Thoracic aorta (tissue), 2 donors: ENCODE data around the gene TTLL11. TPM values are rescaled to one million over a fixed set of nuclear protein-coding genes. Genes with fewer than 3 reads are reported as not detected.

Source experiments
- ATAC-seq: fragments of 150-250 bp; one replicate; pipeline ENCODE4 v1.8.0; 2017; ENCODE audit warnings: low read depth; ENCODE audit not compliant: insufficient number of reproducible peaks, low FRiP score
- DNase-seq: peaks from one replicate; pipeline ENCODE4 v3.0.0-alpha.2; 2020; ENCODE audit warnings: low spot score
- H3K27ac ChIP-seq, 2 donors: fragments of 200-600 bp; sonication (generic); 1 replicate in 1 of 2; 2 replicates in 1 of 2; pipeline ENCODE4 v1.5.1; 2016; ENCODE audit warnings: mild to moderate bottlenecking in 2 of 2, moderate library complexity in 2 of 2
- H3K27me3 ChIP-seq: fragments of 200-600 bp; sonication (generic); replicated peaks from 2 replicates; pipeline ENCODE4 v1.6.0; 2016; ENCODE audit warnings: mild to moderate bottlenecking; ENCODE audit not compliant: insufficient read depth
- H3K36me3 ChIP-seq: fragments of 200-600 bp; sonication (generic); one replicate; pipeline ENCODE4 v1.5.1; 2016
- H3K4me1 ChIP-seq, 2 donors: fragments of 200-600 bp; sonication (generic); 1 replicate in 1 of 2; 2 replicates in 1 of 2; pipeline versions ENCODE4 v1.5.1 to v1.6.0; 2016; ENCODE audit warnings: low read depth in 2 of 2, mild to moderate bottlenecking in 1 of 2; ENCODE audit not compliant: control insufficient read depth in 1 of 2
- H3K4me3 ChIP-seq: fragments of 200-600 bp; sonication (generic); 2 replicates; pipeline ENCODE4 v1.5.1; 2016; ENCODE audit warnings: mild to moderate bottlenecking
- H3K9me3 ChIP-seq: fragments of 200-600 bp; sonication (generic); 2 replicates; pipeline ENCODE4 v1.5.1; 2016
- CTCF ChIP-seq: fragments of 200-600 bp; sonication (generic); IDR thresholded peaks from one replicate; pipeline ENCODE4 v1.5.1; 2019; ENCODE audit warnings: antibody characterized with exemption
- total RNA-seq, 2 donors: library from RNA; depleted of rRNA; stranded (reverse); fragments of >200 nt; gene quantifications; one replicate each; pipeline versions ENCODE4 v1.1.0 to v1.2.3, GENCODE V29; 2016

TTLL11 gene
- total RNA-seq, 2 donors from 2014 or later, result 25.7 to 31.2 TPM

- no peak for TF ChIP-seq CTCF
- Histone ChIP-seq H3K27me3 (no peaks in the 10 kb centered on the region), H3K9me3 (no peaks in the 10 kb centered on the region), H3K4me1 (no peaks in the 10 kb centered on the region), H3K27ac (no peak overlapping the region), H3K36me3 (no peaks in the 10 kb centered on the region), H3K4me3 (no peak overlapping the region)
- DNase-seq (no peak), ATAC-seq (no peak)
Observed at GRCh38 chr9:121968056-121968455, 125.1 kb downstream of the TTLL11 start.

- Histone ChIP-seq H3K36me3 (no peaks in the 10 kb centered on the region), H3K27me3 (no peaks in the 10 kb centered on the region), H3K4me1 (peaks cover 0 to under 1% of the 10 kb centered on the region in 2 donors), H3K9me3 (no peaks in the 10 kb centered on the region), H3K4me3 (no peak overlapping the region), H3K27ac (no peak overlapping the region)
- DNase-seq (no peak), ATAC-seq (no peak)
- no peak for TF ChIP-seq CTCF
Observed at GRCh38 chr9:121966706-121967105, 126.4 kb downstream of the TTLL11 start.

GRCh38 chr9:121963528-121963995 lies 129.5 kb downstream of the TTLL11 start:
- H3K4me3 ChIP-seq, result no peak overlapping the region
- DNase-seq (no peak), ATAC-seq (no peak)
- no peaks in the 10 kb centered on the region for H3K36me3 ChIP-seq
- H3K4me1 ChIP-seq, result peaks cover 0 to 12% of the 10 kb centered on the region in 2 donors
- no peaks in the 10 kb centered on the region for H3K27me3 ChIP-seq
- H3K27ac ChIP-seq, result no peak overlapping the region
- no peaks in the 10 kb centered on the region for H3K9me3 ChIP-seq
- TF ChIP-seq CTCF, result no peak

- Histone ChIP-seq H3K27ac (no peak overlapping the region), H3K27me3 (no peaks in the 10 kb centered on the region), H3K9me3 (no peaks in the 10 kb centered on the region), H3K36me3 (no peaks in the 10 kb centered on the region), H3K4me3 (no peak overlapping the region), H3K4me1 (peaks cover 0 to 12% of the 10 kb centered on the region in 2 donors)
- DNase-seq, result no peak
- TF ChIP-seq CTCF, result no peak
- ATAC-seq, result no peak
Observed at GRCh38 chr9:121962421-121962820, 130.7 kb downstream of the TTLL11 start.

- TF ChIP-seq CTCF, result no peak
- ATAC-seq (no peak), DNase-seq (no peak)
- no peak overlapping the region for H3K4me3 ChIP-seq
- no peaks in the 10 kb centered on the region for H3K27me3 ChIP-seq
- no peaks in the 10 kb centered on the region for H3K9me3 ChIP-seq
- H3K27ac ChIP-seq, result no peak overlapping the region
- no peaks in the 10 kb centered on the region for H3K36me3 ChIP-seq
- H3K4me1 ChIP-seq, result peaks cover 0 to 12% of the 10 kb centered on the region in 2 donors
Observed at GRCh38 chr9:121960665-121961064, 132.4 kb downstream of the TTLL11 start.
